Spinal cord (tissue), 10 donors: ENCODE results near the gene ITGBL1. TPM values are rescaled to one million over a fixed set of nuclear protein-coding genes. Genes with fewer than 3 reads are reported as not detected.
"Not testable (repeated sequence)": the region's sequence is repeated elsewhere in the genome, so short reads cannot be mapped to it uniquely, and the experiment has no call there.

ENCODE experiments used
- DNase-seq, 6 donors: peaks; one replicate each; pipeline versions ENCODE4 v3.0.0 to v3.0.0-alpha.2; 2013 to 2015; ENCODE audit warnings: low spot score in 6 of 6, low read depth in 4 of 6
- H3K27ac ChIP-seq: one replicate; pipeline ENCODE4 v1.5.1; 2013; ENCODE audit warnings: low read depth, low read length, control low read depth
- H3K27me3 ChIP-seq: one replicate; pipeline ENCODE4 v1.6.1; 2013; ENCODE audit warnings: low read length; ENCODE audit not compliant: control insufficient read depth, insufficient read depth
- H3K36me3 ChIP-seq: one replicate; pipeline ENCODE4 v1.6.1; 2013; ENCODE audit warnings: low read length; ENCODE audit not compliant: control insufficient read depth, insufficient read depth
- H3K4me1 ChIP-seq: one replicate; pipeline ENCODE4 v1.6.1; 2013; ENCODE audit warnings: low read length; ENCODE audit not compliant: control insufficient read depth, insufficient read depth
- H3K4me3 ChIP-seq: one replicate; pipeline ENCODE4 v1.5.1; 2013; ENCODE audit warnings: low read depth, low read length, control low read depth
- H3K9me3 ChIP-seq: one replicate; pipeline ENCODE4 v1.6.1; 2013; ENCODE audit warnings: low read length; ENCODE audit not compliant: control insufficient read depth, insufficient read depth
- WGBS: methylation state at CpG from one replicate; pipeline ENCODE4 v1.1.5; 2013; ENCODE audit warnings: missing lambda C conversion rate; ENCODE audit not compliant: insufficient coverage; 5-methylcytosine and 5-hydroxymethylcytosine counted together
- polyA plus RNA-seq, 2 donors: library from polyadenylated mRNA; unstranded; fragments of 120-200 nt; gene quantifications; one replicate each; pipeline ENCODE4 v1.2.1, GENCODE V29; 2013; ENCODE audit not compliant: insufficient read length in 2 of 2
- total RNA-seq, 2 donors: library from RNA; depleted of rRNA in 1 of 2; stranded (reverse); fragments of 120-200 nt in 1 of 2; fragments of >200 nt in 1 of 2; gene quantifications; one replicate each; pipeline versions ENCODE4 v1.2.3 to v1.2.4, GENCODE V29; 2013 to 2014
- donor health status: healthy.

Gene ITGBL1
- total and polyA plus RNA-seq, 4 donors = 0.54 to 189 (median 37.8) TPM

DNA sequence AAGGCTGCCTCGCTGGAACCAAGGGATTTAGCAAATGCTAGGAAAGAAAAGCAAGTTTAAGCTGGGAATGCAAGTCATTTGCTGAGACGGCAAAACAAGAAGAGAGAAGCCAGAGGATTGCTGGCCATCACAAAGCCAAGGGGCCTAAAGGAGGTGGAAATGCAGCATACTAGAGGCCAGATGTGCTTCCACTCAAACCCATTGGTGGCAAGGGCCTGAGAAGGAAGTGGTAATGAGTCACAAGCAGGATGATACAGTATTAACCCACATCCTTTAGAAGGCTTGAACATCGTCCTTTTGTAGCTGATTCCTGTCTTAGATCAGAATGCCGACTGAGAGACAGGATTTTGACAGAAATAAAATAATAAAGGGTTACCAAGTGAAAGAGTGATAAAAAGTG, 68.2 kb downstream of the ITGBL1 start:
- no peaks in the 10 kb centered on the region for H3K4me1 ChIP-seq
- no peak overlapping the region for H3K27ac ChIP-seq
- no peaks in the 10 kb centered on the region for H3K9me3 ChIP-seq
- no peak overlapping the region for H3K4me3 ChIP-seq
- H3K27me3 ChIP-seq = no peaks in the 10 kb centered on the region
- no peaks in the 10 kb centered on the region for H3K36me3 ChIP-seq
- DNase-seq = no peak
- 98% methylated on average over 3 of the region's 4 CpGs for WGBS

DNA sequence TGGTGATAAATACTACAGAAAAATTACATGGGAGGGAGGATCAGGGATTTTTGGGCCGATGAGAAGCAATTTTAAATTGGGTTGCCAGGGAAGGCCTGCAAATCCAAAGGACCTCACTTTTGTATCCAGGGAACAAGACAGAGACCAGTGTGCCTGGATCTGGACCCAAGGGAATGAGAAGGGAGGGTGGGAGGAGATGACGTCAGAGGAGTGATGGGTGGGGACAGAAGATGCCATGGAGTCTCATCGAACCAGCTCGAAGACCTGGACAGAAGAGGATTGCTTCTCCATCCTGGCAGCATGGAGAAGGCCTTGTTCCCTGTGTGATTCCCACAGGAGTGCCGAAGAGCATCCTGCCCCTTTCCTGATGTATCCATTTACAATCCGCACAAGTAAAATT, 68.9 kb downstream of the ITGBL1 start:
- H3K36me3 ChIP-seq = no peaks in the 10 kb centered on the region
- H3K4me3 ChIP-seq = no peak overlapping the region
- no peaks in the 10 kb centered on the region for H3K4me1 ChIP-seq
- H3K27ac ChIP-seq = no peak overlapping the region
- DNase-seq = no peak
- no peaks in the 10 kb centered on the region for H3K9me3 ChIP-seq
- WGBS = 86% methylated on average over 6 of the region's 6 CpGs
- H3K27me3 ChIP-seq = no peaks in the 10 kb centered on the region

DNA sequence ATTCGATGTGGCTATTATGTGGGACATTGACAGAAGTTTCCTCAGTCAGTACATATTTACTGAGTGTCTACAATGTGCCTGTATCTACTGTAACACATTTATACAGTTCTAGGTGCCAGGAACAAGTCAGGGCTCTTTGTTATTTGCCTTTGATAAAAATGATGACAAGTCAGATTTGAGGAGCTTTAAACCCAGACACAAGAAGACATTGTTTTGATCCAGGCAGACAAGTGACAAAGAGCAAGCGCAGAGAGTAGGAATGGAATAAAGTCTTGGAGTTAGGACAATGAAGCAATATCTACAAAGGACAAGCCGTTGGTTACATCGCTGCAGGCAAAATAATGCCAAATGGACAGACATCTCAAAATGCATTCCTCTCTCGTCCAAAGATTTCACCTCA, 70.1 kb downstream of the ITGBL1 start:
- no peak overlapping the region for H3K27ac ChIP-seq

DNA sequence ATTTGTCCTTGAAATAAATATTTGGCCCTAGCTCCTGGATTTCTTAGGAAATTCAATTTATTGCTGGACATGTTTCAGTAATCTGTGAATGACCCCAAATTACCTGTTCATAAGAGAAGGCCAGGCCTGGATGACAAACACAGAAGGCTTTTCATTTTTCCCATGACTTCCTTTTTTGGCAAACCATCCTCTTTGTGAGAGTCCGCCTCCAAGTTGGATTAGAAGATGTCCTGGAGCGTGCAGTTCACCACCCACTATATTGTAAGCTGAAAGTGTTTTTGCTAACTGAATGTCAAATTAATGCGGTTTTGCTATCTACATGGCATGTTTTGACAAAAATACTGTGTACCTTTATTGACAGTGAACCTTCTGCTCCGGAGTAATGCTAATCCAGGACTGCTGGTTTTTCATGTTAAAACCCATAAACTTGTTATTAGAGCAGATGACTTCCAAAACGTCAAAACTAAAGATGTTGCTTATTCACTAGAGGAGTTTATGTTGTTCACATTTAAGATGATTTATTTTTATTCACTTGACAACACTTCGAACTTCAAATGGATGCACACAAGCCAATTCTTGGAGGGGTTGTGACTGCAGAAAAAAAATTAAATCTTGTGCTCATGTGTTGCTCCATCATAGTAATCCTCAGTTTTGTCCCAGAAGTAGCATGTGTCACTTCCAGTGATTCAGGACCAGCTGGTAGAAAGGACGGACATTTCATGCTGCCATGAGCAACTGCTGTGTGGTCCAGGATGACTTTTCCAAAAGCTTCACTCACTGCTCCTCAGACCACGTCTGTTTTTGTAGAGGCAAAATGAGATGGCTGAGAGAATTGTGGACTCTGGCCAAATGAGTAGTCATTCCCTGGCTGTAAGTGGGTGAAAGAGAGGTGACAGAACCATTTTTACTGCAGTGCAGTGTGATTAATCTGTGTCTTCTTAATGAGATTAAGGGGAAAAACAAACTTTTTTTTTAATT, 71.0 kb downstream of the ITGBL1 start:
- Histone ChIP-seq H3K4me3 (no peak overlapping the region), H3K4me1 (no peaks in the 10 kb centered on the region), H3K27me3 (no peaks in the 10 kb centered on the region), H3K36me3 (no peaks in the 10 kb centered on the region), H3K27ac (no peak overlapping the region), H3K9me3 (no peaks in the 10 kb centered on the region)
- no CpG with 5 or more reads among the region's 8 CpGs for WGBS
- DNase-seq = peak in 1 of 6 donors; percentile 79

More for the DNA sequence above, 70.1 kb downstream of the ITGBL1 start:
- Histone ChIP-seq H3K36me3 (no peaks in the 10 kb centered on the region), H3K27me3 (no peaks in the 10 kb centered on the region), H3K9me3 (no peaks in the 10 kb centered on the region), H3K4me3 (no peak overlapping the region), H3K4me1 (no peaks in the 10 kb centered on the region)
- peak in 1 of 6 donors; percentile 49 for DNase-seq
- WGBS = 67% methylated on average over 1 of the region's 5 CpGs

DNA sequence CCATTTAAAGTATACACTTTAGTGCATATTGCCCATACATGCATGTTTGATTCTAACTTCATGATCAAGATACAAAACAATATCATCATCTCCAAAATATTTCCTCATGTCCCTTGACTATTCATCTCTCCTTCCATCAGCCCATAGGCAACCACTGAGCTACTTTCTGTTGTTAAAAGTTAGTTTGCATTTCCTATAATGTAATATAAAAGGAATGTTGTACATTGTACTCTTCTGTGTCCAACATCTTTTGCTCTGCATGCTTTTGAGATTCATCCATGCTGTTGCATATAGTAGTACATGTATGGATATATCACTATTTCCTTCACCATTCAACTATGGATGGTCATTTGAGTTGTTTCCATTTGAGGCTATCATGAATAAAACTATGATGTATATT, 74.7 kb downstream of the ITGBL1 start:
- H3K4me1 ChIP-seq = no peaks in the 10 kb centered on the region
- H3K27me3 ChIP-seq = no peaks in the 10 kb centered on the region
- no peak for DNase-seq
- no peak overlapping the region for H3K4me3 ChIP-seq
- H3K36me3 ChIP-seq = no peaks in the 10 kb centered on the region
- H3K27ac ChIP-seq = no peak overlapping the region
- no peaks in the 10 kb centered on the region for H3K9me3 ChIP-seq

DNA sequence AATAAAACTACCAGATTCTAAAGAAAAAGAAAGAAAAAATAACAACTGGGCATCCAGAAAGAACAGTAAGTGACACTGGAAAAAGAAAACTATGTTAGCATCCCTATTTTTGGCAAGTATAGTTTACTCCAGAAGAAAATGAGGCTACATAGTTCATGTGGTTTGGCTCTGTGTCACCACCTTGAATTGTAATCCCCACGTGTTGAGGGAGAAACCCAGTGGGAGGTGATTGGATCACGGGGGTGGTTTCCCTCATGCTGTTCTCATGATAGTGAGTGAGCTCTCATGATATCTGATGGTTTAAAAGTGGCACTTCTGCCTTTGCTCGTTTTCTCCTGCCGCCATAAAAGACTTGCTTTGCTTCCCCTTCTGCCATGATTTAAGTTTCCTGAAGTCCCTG, 76.9 kb downstream of the ITGBL1 start:
- WGBS = 71% methylated on average over 2 of the region's 4 CpGs
- H3K27ac ChIP-seq = no peak overlapping the region
- no peaks in the 10 kb centered on the region for H3K9me3 ChIP-seq
- H3K4me1 ChIP-seq = no peaks in the 10 kb centered on the region
- no peaks in the 10 kb centered on the region for H3K27me3 ChIP-seq
- no peaks in the 10 kb centered on the region for H3K36me3 ChIP-seq
- DNase-seq = no peak
- no peak overlapping the region for H3K4me3 ChIP-seq

DNA sequence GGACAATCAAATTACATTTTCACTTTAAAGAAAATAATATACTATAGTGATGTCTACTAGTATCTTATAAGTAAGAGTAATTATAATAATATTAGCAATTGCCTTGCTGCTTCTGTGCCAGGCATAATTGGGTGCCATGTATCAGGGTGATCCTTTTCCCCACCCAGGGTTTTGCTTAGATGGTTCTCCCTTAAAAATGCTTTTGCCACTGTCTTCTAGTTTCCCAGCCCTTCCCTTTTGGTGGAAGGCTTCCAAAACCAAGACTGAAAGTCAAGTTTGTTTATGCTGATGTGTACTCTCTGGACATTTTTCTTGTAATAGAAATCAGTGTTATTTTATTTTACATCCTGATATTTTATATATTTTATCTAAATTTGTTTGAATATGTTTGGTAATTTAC, 77.8 kb downstream of the ITGBL1 start:
- no peaks in the 10 kb centered on the region for H3K4me1 ChIP-seq
- no peaks in the 10 kb centered on the region for H3K36me3 ChIP-seq
- no peaks in the 10 kb centered on the region for H3K9me3 ChIP-seq

DNA sequence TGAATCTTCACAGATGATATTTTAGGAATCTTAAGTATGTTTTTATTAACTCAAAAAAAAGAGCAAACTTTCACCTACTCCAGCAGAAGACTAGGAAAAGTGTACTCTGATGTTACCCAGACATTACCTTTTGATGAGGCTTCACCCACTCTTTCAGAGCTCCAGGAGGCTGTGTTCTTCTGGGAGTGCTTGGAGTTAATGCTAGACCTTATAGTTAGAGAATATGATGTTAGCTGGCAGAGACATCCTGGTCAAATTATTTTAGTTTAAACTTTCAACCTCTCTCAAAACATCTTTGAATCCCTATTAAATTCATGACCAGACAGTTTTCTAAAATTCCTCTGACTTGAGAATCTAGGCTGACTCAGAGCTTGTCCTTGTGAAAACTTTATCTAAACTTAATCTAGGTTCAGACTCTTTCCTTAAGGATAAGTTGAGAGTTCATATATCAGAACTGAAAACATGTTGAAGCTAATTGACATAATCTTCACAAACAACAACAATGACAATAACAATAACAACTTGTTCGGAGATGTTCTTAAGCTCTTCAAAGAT, 82.8 kb downstream of the ITGBL1 start:
- Histone ChIP-seq H3K9me3 (no peaks in the 10 kb centered on the region), H3K27ac (no peak overlapping the region), H3K4me1 (no peaks in the 10 kb centered on the region), H3K36me3 (no peaks in the 10 kb centered on the region), H3K4me3 (no peak overlapping the region), H3K27me3 (no peaks in the 10 kb centered on the region)
- no peak for DNase-seq
- no CpG with 5 or more reads among the region's 1 CpG for WGBS

More for the DNA sequence above, 77.8 kb downstream of the ITGBL1 start:
- Histone ChIP-seq H3K27me3 (no peaks in the 10 kb centered on the region), H3K4me3 (no peak overlapping the region), H3K27ac (no peak overlapping the region)
- DNase-seq = no peak

DNA sequence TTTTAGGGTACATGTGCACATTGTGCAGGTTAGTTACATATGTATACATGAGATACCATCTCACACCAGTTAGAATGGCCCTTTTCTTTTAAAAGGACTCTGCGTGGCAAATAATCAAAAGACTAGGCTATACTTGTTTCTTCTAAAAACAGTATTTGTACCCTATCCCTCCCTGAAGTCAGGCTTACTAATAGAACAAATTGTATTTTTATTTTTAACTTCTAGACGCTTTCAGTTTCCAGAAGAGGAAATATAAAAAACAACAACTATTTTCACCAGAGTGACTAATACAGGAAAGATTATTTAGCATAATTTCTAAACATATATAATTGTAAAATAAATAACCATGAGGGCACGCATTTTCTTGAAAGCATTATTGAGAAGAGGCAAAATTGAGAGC, 83.6 kb downstream of the ITGBL1 start:
- no peak overlapping the region for H3K4me3 ChIP-seq
- H3K36me3 ChIP-seq = no peaks in the 10 kb centered on the region
- no CpG with 5 or more reads among the region's 3 CpGs for WGBS
- no peak overlapping the region for H3K27ac ChIP-seq
- no peaks in the 10 kb centered on the region for H3K4me1 ChIP-seq
- no peaks in the 10 kb centered on the region for H3K9me3 ChIP-seq
- no peaks in the 10 kb centered on the region for H3K27me3 ChIP-seq
- no peak for DNase-seq

DNA sequence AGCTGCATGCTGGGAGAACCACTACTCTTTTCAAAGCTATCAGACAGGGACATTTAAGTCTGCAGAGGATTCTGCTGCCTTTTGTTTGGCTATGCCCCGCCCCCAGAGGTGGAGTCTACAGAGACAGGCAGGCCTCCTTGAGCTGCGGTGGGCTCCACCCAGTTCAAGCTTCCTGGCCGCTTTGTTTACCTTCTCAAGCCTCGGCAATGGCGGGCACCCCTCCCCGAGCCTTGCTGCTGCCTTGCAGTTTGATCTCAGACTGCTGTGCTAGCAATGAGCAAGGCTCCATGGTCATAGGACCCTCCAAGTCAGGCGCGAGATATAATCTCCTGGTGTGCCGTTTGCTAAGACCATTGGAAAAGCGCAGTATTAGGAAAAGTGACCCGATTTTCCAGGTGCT, 92.1 kb downstream of the ITGBL1 start:
- H3K27me3 ChIP-seq, H3K4me3 ChIP-seq, H3K27ac ChIP-seq, H3K36me3 ChIP-seq, H3K9me3 ChIP-seq, H3K4me1 ChIP-seq, DNase-seq: not testable (repeated sequence)
- 86% methylated on average over 11 of the region's 11 CpGs for WGBS
